ENCODE results near the gene UCP2.
"Not testable (repeated sequence)": the region's sequence is repeated elsewhere in the genome, so short reads cannot be mapped to it uniquely, and the experiment has no call there.

UCP2 gene

DNA sequence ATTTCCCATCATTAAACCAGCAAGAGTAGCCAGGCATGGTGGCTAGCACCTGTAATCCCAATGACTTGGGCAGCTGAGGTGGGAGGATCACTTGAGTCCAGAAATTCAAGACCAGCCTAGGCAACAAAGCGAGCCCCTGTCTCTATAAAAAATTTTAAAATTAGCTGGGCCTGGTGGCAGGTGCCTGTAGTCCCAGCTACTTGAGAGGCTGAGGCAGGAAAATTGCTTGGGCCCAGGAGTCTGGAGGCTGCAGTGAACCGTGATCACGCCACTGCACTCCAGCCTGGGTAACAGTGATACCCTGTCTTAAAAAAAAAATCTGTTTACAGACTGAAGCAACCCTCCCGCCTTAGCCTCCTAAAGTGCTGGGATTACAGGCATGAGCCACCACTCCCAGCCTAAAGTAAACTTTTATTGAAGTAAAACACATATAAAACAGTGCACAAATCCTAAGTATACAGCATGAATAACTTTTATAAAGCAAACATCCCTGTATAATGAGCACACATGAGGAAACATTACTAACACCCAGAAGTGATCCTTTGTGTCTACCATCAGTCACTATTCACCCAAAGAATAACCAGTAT is 13.6 kb upstream of the UCP2 start:
- DNase-seq, result no peak

DNA sequence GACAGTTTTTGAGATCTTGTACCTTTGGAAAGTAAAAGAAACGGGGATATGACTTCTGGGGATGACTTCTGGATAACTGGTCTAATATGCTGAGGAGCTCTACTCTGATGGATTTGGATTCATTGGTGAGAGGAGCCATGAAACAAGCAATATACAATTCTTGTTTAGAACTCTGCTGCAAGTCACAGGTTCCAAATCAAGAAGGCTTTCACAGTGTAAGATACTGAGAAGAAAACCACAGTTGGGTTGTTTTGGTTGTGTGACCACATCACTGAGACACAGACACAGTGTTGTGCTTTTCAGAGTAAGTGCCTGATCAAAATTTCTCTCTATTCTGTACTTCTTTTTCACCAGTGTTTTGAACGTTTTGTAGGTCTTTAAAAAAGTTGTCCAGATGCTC is 13.1 kb upstream of the UCP2 start:
- DNase-seq, result no peak

DNA sequence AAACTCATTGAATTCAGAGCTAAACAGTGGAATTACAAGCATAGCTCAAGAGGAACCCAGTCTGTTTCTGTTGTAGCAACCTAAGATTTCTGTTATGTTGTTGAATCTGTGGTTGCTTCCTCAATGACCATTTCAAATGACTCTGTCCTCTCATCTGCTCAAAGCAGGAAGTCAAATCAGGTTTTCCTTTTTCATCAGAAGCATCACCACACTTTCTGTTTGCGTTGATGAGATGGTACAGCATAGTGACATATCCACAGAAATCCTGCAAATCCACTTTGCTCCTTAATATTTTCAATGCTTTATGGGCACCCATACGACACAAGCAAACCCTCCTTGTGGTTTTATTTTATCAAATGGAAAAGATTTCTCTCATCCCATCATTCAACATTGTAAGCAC is 12.6 kb upstream of the UCP2 start:
- no peak for DNase-seq

DNA sequence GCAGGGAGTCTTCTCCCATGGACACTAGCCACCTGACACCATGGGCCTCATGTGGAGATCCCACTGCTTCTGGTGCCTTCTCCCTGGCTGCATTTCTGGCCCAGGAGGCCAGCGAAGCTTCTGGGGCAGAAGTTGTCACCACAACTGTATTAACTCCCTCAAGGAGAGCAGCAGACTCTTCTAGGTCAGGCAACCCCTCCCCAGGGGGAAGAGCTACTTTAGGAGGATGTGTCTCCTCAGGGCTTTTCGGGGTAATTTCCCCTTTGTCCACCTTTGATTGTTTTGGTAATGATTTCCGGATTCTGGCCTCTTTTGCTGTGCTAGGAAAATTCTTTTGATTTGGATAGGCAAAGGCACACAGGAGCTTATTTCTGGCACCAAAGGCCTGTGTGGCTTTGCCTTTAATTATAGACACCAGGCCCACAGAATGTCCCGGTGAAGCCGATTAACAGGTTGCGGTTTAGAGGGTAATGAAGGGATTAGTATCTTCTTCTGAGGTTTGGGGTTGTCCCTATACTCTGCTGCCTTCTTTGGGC is 8.9 kb upstream of the UCP2 start:
- DNase-seq, result no peak

DNA sequence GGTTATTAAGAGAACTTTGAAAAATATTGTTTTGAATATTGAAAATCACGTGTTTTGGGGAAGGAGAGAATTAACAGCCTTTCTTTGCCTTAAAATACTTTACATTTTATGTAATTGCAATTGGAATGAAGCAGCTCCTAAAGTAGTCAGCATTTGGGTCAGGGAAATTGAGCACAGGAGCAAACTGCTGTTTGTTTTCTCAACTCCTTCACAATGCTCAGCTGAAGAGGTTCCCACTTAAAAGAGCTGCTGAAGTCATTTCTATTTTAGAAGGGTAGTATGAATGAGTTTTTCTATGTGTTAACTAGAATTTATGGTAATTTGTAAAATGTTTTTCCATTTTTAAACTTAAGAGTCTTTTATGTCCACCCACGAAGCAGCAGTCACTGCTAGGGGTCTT is 8.1 kb upstream of the UCP2 start:
- DNase-seq, result no peak

DNA sequence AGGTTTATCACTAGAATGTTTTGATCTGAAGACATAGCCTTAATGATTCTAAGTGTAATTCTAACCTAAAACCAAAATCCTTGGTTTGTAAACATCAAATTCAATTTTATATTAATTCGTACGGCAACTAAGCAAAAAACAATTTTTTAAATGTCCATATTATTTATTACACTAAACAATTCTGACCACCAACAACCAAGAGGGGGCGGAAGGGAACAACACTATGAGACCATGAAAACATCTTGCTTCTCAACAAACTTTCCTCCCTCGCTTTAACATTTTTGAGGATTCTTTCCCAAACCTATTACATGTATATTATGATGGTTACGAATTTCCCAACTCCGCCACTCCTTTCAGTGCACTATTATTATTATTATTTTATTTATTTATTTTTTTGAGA is 6.5 kb upstream of the UCP2 start:
- no peak for DNase-seq

DNA sequence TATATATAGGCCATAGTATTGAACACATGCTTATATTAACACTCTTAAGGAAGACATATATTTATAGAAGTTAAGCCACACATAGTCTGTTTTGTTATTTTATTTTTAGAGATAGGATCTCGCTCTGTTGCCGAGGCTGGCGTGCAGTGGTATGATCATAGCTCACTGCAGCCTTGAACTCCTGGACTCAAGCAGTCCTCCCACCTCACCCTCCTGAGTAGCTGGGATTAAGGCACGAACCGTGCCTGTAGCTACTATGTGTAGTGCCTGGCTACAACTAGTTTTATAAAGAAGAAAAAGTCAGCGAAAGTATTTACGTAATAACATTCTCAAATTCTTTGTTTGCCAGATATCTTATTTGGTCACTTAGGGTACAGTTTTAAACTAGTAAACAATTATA is 5.6 kb upstream of the UCP2 start:
- DNase-seq, result no peak

DNA sequence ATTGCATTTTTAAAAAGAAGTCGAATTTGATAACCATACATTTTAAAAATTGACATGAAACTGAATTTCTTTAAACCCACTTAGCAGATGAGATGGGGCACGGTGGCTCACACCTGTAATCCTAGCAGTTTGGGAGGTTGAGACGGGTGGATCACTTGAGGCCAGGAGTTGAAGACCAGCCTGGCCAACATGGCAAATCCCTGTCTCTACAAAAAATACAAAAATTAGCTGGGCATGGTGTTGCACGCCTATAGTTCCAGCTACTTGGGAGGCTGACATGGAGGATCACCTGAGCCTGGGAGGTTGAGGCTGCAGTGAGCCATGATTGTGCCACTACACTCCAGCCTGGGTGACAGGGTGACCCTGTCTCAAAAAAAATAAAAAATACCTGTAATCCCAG is 3.0 kb upstream of the UCP2 start:
- not testable (repeated sequence) for DNase-seq

DNA sequence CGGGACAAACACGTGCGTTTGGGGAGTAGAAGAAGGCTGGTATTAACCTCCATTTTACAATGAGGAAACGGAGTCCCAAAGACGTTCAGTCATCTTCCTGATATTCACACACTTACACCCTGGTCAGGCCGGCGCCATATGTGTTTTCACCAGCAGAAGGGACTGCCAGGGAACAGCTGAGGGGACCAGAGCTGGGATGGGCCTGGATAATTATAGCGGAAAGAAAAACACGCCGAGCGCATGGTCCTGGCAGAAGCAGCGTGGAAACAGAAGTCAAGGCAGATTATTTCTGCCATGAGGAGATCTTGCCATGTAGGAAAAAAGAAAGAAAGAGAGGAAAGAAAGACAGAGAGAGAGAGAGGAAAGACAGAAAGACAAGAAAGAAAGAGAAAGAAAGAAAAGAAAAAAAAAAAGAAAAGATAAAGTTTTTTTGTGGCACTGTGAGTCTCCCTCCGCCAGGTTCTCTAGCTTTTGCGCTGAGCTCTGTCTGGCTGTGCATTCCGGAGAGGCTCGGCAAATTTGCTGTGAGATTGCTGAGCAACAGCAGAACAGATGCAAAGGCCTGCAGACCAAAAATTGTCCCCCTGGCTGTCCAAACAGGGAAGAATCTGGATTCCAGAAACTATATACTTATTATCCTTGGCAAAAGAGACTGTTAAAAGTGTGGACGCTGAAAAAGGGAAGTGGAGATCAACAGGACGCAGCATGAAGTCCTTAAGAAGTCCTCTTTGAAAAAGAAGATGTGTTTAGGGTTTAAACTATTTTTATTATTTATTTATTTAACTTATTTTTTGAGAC is 1.3 kb upstream of the UCP2 start:
- no peak for DNase-seq

DNA sequence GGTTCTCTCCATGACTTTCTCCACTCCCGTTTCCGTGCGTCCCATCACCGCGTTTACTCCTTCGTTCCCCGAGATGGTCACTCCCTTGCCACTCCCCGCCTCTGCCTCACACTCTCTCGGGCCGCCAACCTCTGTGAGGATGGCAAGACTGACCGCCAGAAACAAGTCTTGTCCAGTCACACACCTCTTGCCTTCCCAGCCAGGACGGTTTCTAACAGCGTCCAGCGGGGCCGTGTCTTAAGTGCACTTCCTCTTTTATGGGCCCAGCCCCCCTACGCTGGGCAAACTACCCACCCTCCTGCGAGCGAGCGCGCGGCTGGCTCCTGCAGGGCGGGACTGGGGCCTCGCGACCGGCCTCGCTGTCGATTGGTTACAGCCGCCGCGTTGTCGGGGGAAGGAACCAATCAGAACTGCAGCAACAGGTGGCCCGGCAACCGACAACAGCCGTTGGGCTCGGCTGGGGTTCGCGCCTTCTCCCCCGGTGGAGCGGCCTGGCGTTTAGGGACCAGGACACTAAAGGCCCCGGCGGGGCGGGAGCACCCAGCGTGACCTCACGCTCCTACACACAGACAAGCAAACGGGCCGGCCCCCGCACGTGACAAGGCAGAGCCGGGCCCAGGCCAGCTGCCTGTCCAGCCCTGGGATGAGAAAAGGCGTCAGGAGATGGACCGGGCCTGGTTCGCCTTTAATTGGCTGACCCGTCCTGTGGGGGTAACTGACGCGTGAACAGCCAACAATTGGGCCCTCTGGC is 522 bp upstream of the UCP2 start:
- peak; percentile 38 to 96 (median 89) for DNase-seq

DNA sequence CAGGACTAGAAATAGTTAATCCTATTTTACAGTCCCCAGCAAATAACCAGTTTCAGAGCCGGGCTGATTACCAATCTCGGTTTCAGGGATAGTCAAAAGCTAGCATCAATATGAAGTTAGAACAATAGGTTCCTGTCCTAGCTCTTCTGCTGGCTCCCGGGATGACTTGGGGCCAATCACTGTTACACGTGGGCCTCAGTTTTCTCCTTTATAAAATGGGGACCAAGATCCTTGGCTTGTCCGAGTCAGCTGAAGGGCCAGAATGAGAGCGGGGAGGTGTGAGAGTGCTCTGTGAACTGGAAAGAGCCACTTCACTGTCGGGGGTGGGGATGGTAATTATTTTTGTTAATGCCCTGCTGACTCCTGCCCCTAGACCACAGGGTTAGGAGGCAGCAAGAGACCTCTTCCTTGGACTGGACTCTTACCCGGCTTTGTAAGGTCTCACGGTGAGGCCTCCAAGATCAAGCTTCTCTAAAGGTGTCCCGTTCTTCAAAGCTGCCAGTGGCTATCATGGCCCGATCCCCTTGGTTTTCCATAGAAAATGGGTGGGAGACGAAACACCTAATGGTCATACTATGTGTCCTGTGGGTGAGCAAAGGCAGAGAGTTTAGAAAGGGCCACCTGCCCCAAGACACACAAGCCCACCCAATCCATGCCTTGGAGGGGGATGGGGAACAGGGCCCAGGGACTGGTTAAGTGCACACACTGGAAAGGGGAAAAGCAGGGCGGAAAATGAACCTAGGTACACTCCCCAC is 1.4 kb downstream of the UCP2 start:
- DNase-seq, result no peak

DNA sequence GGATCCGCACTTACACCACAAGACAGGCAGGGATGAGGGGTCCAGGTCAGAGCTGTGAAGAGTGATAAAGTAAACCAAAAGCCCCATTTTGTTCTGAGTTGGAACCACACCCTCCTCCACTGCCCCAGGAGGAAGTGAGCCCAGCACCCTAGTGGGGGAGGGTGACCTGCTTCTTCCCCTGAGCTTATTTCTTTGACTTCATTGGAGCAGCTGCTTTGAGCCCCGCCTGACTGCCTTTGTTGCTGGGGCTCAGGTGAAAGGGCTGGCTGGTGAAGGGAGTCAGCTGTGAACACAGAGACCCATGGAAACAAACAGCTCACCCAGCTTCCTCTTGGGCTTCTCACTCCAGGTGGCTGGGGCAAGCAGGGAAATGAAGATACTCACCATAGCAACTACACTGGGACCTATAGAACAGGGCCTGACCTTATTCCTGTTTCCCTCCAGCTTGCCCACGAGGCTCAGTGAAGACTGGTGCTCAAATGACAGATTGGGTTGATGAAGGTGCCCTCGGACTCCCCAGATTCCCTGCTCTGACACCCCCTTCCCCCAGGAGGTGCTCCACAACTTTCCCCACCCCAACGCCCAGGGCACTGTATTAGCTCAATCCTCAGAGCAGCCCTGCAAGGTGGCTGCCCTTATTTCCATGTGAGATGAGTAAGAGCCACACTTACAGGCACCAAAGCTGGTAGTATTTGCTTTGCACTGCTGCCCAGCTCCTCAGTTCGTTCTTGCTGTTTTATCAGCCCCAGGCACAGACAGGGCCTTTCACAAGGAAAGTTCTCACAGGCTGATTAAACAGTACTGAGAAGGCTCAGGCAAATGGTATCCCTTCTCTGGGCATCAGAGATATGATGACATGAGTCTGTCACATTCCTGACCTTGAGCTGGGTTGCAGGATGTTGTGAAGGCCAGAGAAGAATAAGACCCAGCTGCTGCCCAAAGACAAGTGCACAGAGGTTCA is 2.4 kb downstream of the UCP2 start:
- peak in 3 of 56 donors; percentile 5 to 36 (median 16) for DNase-seq

DNA sequence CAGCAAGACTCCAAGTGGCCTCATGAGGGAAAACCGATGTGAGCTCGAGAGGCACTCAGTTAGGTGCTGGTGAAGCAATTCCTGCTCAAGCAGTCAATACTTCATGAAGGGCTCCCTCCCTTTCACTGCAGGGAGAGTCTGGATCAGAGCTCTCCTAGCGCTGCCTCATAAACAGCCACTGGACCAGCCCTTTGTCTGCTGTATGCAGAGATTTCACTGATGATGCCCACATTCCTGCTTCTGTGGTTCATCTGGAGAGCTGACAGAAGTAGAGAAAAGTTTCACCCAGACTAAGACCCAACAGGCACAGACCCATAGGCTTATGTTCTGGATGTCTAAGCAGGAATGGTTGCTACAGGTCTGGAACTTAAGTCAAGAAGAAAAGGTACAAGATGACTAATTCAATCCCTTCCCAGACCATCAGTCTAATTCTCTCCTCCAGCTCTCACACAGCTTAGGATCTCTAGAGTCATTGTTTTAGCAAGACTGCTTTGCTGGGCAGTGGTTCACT is 4.0 kb downstream of the UCP2 start:
- DNase-seq, result no peak

DNA sequence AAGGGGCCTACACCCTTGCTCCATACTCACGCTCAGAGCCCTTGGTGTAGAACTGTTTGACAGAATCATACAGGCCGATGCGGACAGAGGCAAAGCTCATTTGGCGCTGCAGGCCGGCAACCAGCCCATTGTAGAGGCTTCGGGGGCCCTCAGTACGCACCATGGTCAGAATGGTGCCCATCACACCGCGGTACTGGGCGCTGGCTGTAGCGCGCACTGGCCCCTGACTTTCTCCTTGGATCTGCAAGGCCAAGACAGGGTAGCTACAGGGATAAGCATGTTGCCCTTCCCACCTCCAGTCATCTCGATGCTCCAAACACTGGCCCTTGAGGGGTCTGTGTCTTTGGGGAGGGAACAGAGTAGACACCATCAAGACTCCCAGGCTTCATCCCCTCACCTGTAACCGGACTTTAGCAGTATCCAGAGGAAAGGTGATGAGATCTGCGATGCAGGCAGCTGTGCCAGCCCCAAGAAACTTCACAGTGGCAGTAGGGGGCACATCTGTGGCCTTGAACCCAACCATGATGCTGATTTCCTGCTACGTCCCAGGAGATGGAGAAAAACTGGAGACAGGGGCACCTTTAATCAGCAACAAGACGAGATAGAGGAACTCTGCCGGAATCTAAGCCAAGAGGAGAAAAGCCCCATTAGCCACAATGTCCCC is 4.7 kb downstream of the UCP2 start:
- no peak for DNase-seq

DNA sequence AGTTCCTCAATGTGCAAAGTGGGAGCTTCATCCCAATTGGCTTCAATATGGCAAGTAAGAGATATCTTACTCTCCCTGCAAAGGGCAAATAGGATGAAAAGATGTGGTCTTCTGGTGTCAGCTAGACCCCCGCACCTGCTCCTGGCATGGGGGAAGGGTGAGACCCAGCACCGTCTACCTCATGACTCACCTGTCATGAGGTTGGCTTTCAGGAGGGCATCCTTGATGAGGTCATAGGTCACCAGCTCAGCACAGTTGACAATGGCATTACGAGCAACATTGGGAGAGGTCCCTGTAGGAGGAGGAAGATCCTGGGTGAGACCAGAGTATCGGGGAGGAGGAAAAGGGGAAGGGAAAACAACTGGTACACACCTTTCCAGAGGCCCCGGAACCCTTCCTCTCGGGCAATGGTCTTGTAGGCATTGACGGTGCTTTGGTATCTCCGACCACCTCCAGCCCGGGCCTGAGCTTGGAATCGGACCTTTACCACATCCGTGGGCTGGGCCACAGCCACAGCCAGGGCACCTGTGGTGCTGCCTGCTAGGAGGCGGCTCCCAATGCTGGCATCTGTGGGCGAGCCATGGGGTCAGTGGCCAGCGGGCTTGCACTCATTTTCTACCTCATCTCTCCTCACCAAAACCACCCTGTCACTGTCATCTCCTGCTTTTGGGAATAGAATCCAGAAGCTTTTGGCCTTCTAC is 6.0 kb downstream of the UCP2 start:
- no peak for DNase-seq

DNA sequence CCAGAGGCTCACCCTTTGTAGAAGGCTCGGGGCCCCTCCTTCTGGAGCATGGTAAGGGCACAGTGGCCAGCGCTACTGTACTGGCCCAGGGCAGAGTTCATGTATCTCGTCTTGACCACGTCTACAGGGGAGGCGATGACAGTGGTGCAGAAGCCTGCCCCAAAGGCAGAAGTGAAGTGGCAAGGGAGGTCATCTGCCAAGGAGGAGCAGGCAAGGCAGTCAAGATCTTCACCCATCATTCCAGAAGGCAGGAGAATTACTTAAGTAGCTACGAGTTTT is 7.2 kb downstream of the UCP2 start:
- DNase-seq, result no peak

DNA sequence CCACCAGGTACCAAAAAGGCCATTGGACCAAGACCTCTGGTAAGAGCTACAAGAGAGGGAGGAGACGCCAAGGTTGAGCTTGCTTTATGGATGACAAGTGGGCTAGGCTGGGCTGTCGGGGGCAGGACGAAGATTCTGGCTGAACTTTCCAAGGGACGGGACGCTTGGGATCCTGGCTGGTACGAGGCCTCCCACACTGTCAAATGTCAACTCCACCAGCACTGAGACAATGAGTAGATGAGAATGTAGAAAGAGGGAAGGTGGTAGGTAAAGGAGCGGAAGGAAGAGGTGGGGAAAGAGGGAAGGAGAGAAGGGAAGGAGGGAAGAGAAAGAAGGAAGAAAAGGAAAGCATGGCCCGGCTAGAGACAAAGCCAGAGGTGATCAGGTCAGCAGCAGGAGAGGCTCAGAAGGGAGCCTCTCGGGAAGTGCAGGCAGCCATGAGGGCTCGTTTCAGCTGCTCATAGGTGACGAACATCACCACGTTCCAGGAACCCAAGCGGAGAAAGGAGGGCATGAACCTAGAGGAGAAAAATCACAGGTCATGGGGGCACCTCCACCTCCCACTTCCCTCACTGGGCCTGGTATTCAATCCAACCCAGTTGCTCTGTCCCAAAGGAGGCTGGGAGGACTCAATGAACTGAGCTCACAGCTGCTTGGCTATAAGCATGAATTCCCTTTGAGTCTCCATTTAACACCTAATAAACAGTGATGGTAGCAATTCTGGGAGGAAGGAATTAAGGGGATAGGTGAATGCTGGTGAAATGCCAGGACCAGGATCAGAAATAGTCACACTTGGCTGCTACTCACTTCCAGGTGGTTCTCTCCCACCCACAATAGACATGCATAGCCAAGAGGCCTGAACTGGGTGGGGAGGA is 7.8 kb downstream of the UCP2 start:
- no peak for DNase-seq
